NCI-H2227 treated with DMSO at 0.1 percent for 48 hours (cell line): Measurements from ENCODE around the gene S1PR5.
"Not testable (repeated sequence)": the region's sequence is repeated elsewhere in the genome, so short reads cannot be mapped to it uniquely, and the experiment has no call there.

ENCODE experiments used
- DNase-seq: peaks from one replicate; lab custom pipeline; 2025; lab: John Stamatoyannopoulos, UW

Gene S1PR5

DNA sequence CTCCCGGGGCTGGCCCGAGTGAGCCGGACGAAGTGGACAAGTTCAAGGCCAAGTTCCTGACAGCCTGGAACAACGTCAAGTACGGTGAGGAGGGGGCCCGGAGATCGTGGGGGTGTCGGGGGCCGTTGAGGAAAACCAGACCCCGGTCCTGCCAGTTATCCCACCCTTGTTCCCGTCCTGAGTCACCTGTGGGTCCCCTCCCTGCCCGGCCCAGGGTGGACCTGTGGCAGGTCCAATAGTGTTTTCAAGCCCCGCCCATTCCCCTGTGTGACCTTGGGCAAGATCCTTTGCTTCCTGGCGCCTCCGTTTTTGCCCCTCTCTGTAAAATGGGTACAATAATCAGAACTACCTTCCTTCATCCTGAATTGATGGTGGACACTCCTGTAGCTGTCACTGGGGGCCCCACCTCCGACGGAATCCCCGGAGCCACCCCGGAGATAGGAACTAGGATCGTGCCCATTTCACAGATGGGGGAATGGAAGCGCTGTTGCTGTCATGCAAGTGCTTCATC lies 27.1 kb upstream of the S1PR5 start:
- DNase-seq: no peak

- peak; percentile 23 for DNase-seq
These were observed 26.4 kb upstream of the S1PR5 start, which contains the start of gene ATG4D for GRCh38 chr19:10543420-10544241. ATG4D (plus strand) TSS chr19:10543904; CDS start chr19:10544091, 187 bp downstream.

- DNase-seq: no peak
These were observed 25.8 kb upstream of the S1PR5 start for GRCh38 chr19:10543059-10543419.

DNA sequence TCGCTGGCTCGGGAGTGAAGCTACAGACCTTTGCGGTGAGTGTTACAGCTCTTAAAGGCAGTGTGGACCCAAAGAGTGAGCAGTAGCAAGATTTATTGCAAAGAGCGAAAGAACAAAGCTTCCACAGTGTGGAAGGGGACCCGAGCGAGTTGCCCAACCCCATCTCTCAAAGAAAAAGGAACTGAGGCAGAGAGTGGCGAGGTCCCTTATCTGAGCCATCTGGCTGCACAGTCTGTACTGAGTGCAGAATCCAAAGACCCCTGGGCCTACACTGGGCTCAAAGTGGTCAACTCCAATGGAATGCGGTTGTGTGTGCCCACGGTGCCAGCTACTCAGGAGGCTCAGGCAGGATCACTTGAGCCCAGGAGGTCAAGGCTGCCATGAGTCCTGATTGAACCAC lies 21.8 kb upstream of the S1PR5 start:
- DNase-seq: not testable (repeated sequence)

- DNase-seq: no peak
These were observed 21.1 kb upstream of the S1PR5 start for GRCh38 chr19:10538204-10538983.

GRCh38 chr19:10537668-10538067 lies 20.4 kb upstream of the S1PR5 start:
- no peak for DNase-seq

- DNase-seq: no peak
These were observed 18.4 kb upstream of the S1PR5 start for GRCh38 chr19:10535613-10536012.

DNA sequence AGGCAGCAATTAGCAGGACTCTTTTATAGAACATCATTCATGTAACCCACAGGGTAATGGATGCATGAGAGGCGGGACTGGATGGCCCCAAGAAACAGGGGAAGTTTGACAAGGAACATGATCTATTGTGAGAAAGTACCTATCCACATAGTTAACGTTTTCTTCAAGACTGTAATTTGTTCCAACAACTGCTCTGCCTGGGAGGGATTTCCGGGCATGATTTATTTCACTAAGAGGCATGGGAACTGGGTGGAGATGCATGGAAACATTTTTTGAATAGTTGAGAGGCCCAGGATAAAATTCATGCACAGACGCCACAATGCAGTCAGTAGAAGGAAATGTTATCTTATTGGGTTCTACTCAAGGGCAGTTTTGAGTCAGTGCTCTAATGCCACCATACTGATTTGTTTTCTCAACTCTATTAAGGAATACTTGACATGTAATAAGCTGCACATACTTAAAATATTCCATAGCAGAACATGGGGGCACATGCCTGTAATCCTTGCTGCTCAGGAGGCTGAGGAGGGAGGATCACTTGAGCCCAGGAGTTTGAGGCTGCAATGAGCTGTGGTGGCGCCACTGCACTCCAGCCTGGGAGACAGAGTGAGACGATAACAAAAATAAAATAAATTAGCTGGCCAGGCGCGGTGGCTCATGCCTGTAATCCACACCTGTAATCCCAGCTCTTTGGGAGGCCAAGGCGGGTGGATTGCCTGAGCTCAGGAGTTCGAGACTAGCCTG lies 16.6 kb upstream of the S1PR5 start:
- DNase-seq: no peak

DNA sequence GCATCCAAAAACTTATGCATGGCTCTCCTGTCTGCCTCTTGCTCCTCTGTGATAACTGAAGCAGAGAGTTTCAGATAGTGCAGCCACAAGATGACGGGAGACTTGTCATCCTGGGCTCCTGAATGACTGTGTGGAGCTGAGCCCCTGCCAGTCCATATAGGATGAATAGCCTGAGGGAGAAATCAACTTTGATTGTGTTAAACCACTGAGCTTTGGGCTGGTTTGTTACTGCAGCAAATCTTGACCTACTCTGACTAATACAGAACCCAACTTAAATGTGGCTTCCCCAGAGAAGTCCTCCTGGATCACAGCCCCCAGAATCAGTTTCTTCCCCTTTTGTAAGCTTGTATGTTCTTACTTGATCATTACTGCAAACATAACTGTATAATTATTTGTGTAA lies 15.2 kb upstream of the S1PR5 start:
- DNase-seq: no peak

DNA sequence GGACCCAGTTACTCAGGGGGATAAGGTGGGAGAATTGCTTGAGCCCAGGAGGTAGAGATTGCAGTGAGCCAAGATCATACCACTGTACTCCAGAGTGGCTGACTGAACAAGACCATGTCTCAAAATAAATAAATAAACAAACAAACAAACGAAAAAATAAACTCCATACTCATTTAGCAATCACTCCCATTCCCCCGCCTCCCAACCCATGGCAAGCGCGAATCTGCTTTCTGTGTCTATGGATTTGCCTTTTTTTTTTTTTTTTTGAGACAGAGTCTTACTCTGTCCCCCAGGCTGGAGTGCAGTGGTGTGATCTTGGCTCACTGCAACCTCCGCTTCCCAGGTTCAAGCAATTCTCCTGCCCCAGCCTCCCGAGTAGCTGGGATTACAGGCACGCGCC lies 9.6 kb upstream of the S1PR5 start:
- DNase-seq: not testable (repeated sequence)

DNA sequence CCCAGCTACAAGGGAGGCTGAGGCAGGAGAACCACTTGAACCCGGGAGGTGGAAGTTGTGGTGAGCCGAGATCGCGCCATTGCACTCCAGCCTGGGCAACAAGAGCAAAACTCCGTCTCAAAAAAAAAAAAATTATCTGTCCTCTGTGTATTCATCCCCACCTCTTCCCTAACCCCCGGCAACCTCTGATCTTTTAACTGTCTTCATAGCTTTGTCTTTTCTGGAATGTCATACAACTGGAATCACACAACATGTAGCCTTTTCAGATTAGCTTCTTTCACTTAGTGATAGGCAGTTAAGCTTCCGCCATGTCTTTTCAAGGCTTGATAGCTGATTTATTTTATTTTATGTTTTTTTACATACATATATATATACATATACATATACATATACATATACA lies 8.4 kb upstream of the S1PR5 start:
- DNase-seq: no peak

DNA sequence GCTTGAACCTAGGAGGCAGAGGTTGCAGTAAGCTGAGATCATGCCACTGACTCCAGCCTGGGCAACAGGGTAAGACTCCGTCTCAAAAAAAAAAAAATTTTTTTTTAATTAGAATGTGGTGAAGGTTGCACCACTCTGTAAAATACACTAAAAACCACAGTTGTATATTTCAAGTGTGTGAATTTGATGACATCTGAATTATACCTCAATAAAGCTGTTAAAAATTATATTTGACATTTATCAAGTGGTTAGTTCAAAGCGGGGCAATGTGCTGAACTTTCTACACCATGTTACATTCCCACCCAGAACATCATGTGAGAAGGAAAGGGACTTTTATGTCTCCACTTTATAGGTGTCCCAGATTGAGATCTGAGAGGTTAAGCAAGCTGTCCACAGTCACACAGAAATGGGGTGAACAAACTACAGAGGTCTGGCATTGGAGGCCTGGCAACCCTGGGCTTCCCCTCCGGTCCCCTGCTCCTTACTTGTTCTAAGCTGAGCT lies 5.9 kb upstream of the S1PR5 start:
- DNase-seq: no peak

DNA sequence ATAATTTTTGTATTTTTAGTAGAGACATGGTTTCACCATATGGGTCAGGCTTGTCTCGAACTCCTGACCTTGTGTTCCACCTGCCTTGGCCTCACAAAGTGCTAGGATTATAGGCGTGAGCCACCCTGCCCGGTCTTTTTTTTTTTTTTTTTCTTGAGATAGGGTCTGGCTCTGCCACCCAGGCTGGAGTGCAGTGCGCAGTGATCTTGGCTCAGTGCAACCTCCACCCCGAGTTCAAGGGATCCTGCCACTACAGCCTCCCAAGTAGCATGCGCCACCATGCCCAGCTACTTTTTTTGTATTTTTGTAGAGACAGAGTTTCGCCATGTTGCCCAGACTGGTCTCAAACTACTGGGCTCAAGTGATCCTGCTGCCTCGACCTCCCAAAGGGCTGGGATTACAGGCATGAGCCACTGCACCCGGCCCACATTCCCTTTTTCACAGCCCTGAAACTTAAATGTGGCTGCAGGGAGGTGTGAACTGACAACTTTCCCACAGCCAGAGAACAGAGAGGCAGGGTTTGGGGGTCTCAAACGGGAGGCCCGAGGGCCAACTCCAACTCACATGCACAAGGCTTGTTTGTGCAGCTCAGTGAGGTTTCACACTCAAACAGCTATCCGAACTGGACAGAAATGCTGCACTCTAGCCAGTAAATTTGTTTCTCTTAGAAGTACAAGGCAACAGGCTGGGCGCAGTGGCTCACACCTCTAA lies 4.4 kb upstream of the S1PR5 start:
- no peak for DNase-seq

- DNase-seq: no peak
These were observed 3.5 kb upstream of the S1PR5 start for GRCh38 chr19:10520652-10521318.

GRCh38 chr19:10519421-10519820 lies 2.2 kb upstream of the S1PR5 start:
- DNase-seq: no peak

- peak; percentile 3 for DNase-seq
These were observed 1.5 kb upstream of the S1PR5 start for GRCh38 chr19:10518444-10519361.

GRCh38 chr19:10517760-10518443 lies 655 bp upstream of the S1PR5 start:
- DNase-seq: peak; percentile 75

GRCh38 chr19:10516671-10517286 lies 468 bp downstream of the S1PR5 start:
- no peak for DNase-seq

- no peak for DNase-seq
These were observed 1.2 kb downstream of the S1PR5 start for GRCh38 chr19:10516064-10516385.
